Measurements from ENCODE around the gene ICA1. TPM values are rescaled to one million over a fixed set of nuclear protein-coding genes. Genes with fewer than 3 reads are reported as not detected.

The ICA1 gene
- total and polyA plus RNA-seq, 2 of the 4 experiments (the other 2 are of a cell fraction), result not detected

- TF ChIP-seq CEBPB (IDR thresholded peaks at IDR 0.05; ENCODE audit: low read depth, low read length), result no peak
Observed at GRCh38 chr7:8128449-8129317, 133.3 kb downstream of the ICA1 start (continued).

- dilution Hi-C loops (cut with HindIII; ENCODE audit: low sequenced_read_pairs, unreplicated experiment), result no loop called here
- no TSS peak for BruUV-seq (replicated peaks)
- in situ Hi-C loops (cut with MboI; ENCODE audit: low sequenced_read_pairs), result no loop called here
Observed at GRCh38 chr7:8126601-8127167, 135.3 kb downstream of the ICA1 start.

More at GRCh38 chr7:8126601-8127167, 135.3 kb downstream of the ICA1 start:
- H3K79me1 ChIP-seq (ENCODE audit: low read depth in 1 of 2, low read length in 2 of 2), result no peaks in the 10 kb centered on the region
- H3K9me1 ChIP-seq (ENCODE audit: insufficient read depth, low read length), result no peaks in the 10 kb centered on the region
- ATAC-seq (ENCODE audit: low read depth) (no peak), DNase-seq (no peak)
- H3K4me1 ChIP-seq (ENCODE audit: control insufficient read depth, insufficient read depth, low read length), result no peaks in the 10 kb centered on the region
- ChIA-PET CTCF (no interaction called here), POLR2A (ENCODE audit: unreplicated experiment) (no interaction called here)
- no peaks in the 10 kb centered on the region for H3K9me3 ChIP-seq (ENCODE audit: control insufficient read depth, insufficient read depth, low read length)
- no peak overlapping the region for H2BK15ac ChIP-seq (ENCODE audit: low read depth, low read length)
- H3K14ac ChIP-seq (replicated peaks; ENCODE audit: low read depth, low read length), result no peak overlapping the region
- no peak overlapping the region for H3K4me3 ChIP-seq (ENCODE audit: insufficient read depth, low read depth, low read length)
- no peak overlapping the region for H3K27ac ChIP-seq (ENCODE audit: insufficient read depth, low read length)
- intact Hi-C loops (cut with micrococcal nuclease), result no loop called here
- peaks cover 2% of the 10 kb centered on the region for H3K27me3 ChIP-seq (ENCODE audit: control insufficient read depth, insufficient read depth, low read length)
- no peak overlapping the region for H3K4ac ChIP-seq (ENCODE audit: low read depth, low read length)
- no peaks in the 10 kb centered on the region for H3K36me3 ChIP-seq (ENCODE audit: control insufficient read depth, insufficient read depth, low read length)
- no peak overlapping the region for H2AK5ac ChIP-seq (ENCODE audit: low read depth, low read length)
- H3K56ac ChIP-seq (ENCODE audit: extremely low read depth, insufficient read depth, low read length), result no peak overlapping the region
- H4K91ac ChIP-seq (ENCODE audit: insufficient read depth, low read depth, low read length), result no peak overlapping the region
- H2BK5ac ChIP-seq (ENCODE audit: low read depth, low read length, poor library complexity, severe bottlenecking), result no peak overlapping the region
- H3K23ac ChIP-seq (ENCODE audit: low read depth, low read length), result no peak overlapping the region
- no peak for TF ChIP-seq CEBPB (IDR thresholded peaks at IDR 0.05; ENCODE audit: low read depth, low read length)
- TF ChIP-seq FOS (IDR thresholded peaks at IDR 0.05; ENCODE audit: low read depth, low read length), result no peak
- no peak for TF ChIP-seq CTCF (conservative IDR thresholded peaks at IDR 0.05; ENCODE audit: low read depth, low read length)
- no peak for TF ChIP-seq ELK1 (IDR thresholded peaks at IDR 0.05; ENCODE audit: borderline replicate concordance, low read depth, low read length)
- TF ChIP-seq MAZ (IDR thresholded peaks at IDR 0.05; ENCODE audit: borderline replicate concordance, low read depth, low read length), result no peak
- TF ChIP-seq MAFK (IDR thresholded peaks at IDR 0.05; ENCODE audit: low read depth, low read length), result no peak
- no peak for TF ChIP-seq POLR2A (IDR thresholded peaks at IDR 0.05; ENCODE audit: low read depth, low read length)
- TF ChIP-seq RAD21 (IDR thresholded peaks at IDR 0.05; ENCODE audit: low read length), result no peak
- TF ChIP-seq CHD1 (IDR thresholded peaks at IDR 0.05; ENCODE audit: low read depth, low read length), result no peak
- TF ChIP-seq BHLHE40 (IDR thresholded peaks at IDR 0.05; ENCODE audit: low read depth, low read length), result no peak
- no peak for TF ChIP-seq RCOR1 (IDR thresholded peaks at IDR 0.05; ENCODE audit: insufficient replicate concordance, low read length)
- no peak for TF ChIP-seq USF2 (IDR thresholded peaks at IDR 0.05; ENCODE audit: low read depth, low read length)
- H4K8ac ChIP-seq (ENCODE audit: low read depth in 2 of 2, low read length in 2 of 2), result no peak overlapping the region
- no peaks in the 10 kb centered on the region for H4K20me1 ChIP-seq (ENCODE audit: insufficient read depth, low read length)
- no peak overlapping the region for H2AFZ ChIP-seq (replicated peaks; ENCODE audit: low read length, poor library complexity)
- H3K18ac ChIP-seq (ENCODE audit: low read depth, low read length), result no peak overlapping the region
- H4K5ac ChIP-seq (ENCODE audit: low read depth, low read length), result no peak overlapping the region
- no CpG with 5 or more reads among the region's 2 CpGs for WGBS, 2 experiments (ENCODE audit: extremely low coverage in 2 of 2, insufficient read length in 1 of 2)
- no peak overlapping the region for H3K4me2 ChIP-seq (ENCODE audit: low read depth, low read length)
- H2AK9ac ChIP-seq (replicated peaks; ENCODE audit: low read depth, low read length, poor library complexity), result no peak overlapping the region
- no peak overlapping the region for H2BK120ac ChIP-seq (ENCODE audit: low read depth, low read length)
- no peak overlapping the region for H2BK20ac ChIP-seq (ENCODE audit: low read depth, low read length)
- no peak overlapping the region for H3K9ac ChIP-seq (ENCODE audit: low read depth, low read length)

Data from IMR-90 (cell line).